Thoracic aorta (tissue), 2 donors: Measurements from ENCODE around the gene PRDM16. TPM values are rescaled to one million over a fixed set of nuclear protein-coding genes. Genes with fewer than 3 reads are reported as not detected.

ENCODE experiments used
- ATAC-seq: fragments of 150-250 bp; one replicate; pipeline ENCODE4 v1.8.0; 2017; ENCODE audit warnings: low read depth; ENCODE audit not compliant: insufficient number of reproducible peaks, low FRiP score
- DNase-seq: peaks from one replicate; pipeline ENCODE4 v3.0.0-alpha.2; 2020; ENCODE audit warnings: low spot score
- H3K27ac ChIP-seq, 2 donors: fragments of 200-600 bp; sonication (generic); 1 replicate in 1 of 2; 2 replicates in 1 of 2; pipeline ENCODE4 v1.5.1; 2016; ENCODE audit warnings: mild to moderate bottlenecking in 2 of 2, moderate library complexity in 2 of 2
- H3K27me3 ChIP-seq: fragments of 200-600 bp; sonication (generic); replicated peaks from 2 replicates; pipeline ENCODE4 v1.6.0; 2016; ENCODE audit warnings: mild to moderate bottlenecking; ENCODE audit not compliant: insufficient read depth
- H3K36me3 ChIP-seq: fragments of 200-600 bp; sonication (generic); one replicate; pipeline ENCODE4 v1.5.1; 2016
- H3K4me1 ChIP-seq, 2 donors: fragments of 200-600 bp; sonication (generic); 1 replicate in 1 of 2; 2 replicates in 1 of 2; pipeline versions ENCODE4 v1.5.1 to v1.6.0; 2016; ENCODE audit warnings: low read depth in 2 of 2, mild to moderate bottlenecking in 1 of 2; ENCODE audit not compliant: control insufficient read depth in 1 of 2
- H3K4me3 ChIP-seq: fragments of 200-600 bp; sonication (generic); 2 replicates; pipeline ENCODE4 v1.5.1; 2016; ENCODE audit warnings: mild to moderate bottlenecking
- H3K9me3 ChIP-seq: fragments of 200-600 bp; sonication (generic); 2 replicates; pipeline ENCODE4 v1.5.1; 2016
- CTCF ChIP-seq: fragments of 200-600 bp; sonication (generic); IDR thresholded peaks from one replicate; pipeline ENCODE4 v1.5.1; 2019; ENCODE audit warnings: antibody characterized with exemption
- total RNA-seq, 2 donors: library from RNA; depleted of rRNA; stranded (reverse); fragments of >200 nt; gene quantifications; one replicate each; pipeline versions ENCODE4 v1.1.0 to v1.2.3, GENCODE V29; 2016

Gene PRDM16
- total RNA-seq, 2 donors from 2014 or later, result 68.9 to 85.4 TPM

- Histone ChIP-seq H3K9me3 (peaks cover 8% of the 10 kb centered on the region), H3K4me1 (peaks cover 28 to 49% of the 10 kb centered on the region in 2 donors), H3K27ac (peak overlapping the region in 1 of 2 donors; percentile 23), H3K27me3 (no peaks in the 10 kb centered on the region), H3K36me3 (peaks cover 43% of the 10 kb centered on the region), H3K4me3 (no peak overlapping the region)
- DNase-seq (no peak), ATAC-seq (no peak)
- no peak for TF ChIP-seq CTCF
Observed at GRCh38 chr1:3419415-3420204, 350.6 kb downstream of the PRDM16 start.

DNA sequence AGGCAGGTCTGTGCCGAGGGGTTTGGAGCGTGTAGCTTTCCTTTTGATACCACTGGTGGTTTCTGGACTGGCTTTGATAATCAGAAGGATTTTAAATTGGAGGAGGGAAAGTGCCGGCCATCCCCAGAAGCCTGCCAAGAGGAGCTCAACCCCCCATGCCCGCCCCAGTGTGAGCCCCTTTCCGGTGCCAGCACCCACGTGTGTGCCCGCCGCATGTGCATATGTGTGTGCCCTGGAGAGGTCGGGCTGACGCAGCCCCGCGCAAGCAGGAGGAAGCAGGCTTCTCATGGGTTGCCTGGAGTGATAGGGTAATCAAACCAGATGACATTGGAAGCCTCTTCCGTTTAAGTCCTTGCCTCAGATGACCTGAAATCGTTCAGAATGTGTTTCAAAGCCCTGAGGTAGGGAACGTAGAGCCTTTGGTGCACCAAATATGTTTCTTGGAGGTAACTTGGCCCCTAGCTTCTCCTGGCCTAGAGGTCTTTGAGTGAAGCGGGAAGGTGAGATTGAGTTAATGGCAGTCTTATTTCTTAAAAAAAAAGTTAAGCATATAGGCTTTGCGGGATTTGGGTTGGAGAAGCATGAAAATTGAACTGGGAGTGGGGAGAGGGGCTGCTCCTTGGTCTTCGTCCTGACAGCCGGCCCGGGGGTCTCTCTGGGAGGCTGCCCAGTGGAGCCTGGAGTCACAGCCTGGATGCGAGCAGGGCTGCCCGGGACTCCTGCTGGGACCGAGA, 351.4 kb downstream of the PRDM16 start:
- TF ChIP-seq CTCF, result no peak
- peaks cover 8% of the 10 kb centered on the region for H3K9me3 ChIP-seq
- peaks cover 28 to 52% of the 10 kb centered on the region in 2 donors for H3K4me1 ChIP-seq
- no peak for DNase-seq
- H3K4me3 ChIP-seq, result no peak overlapping the region
- peak overlapping the region in 1 of 2 donors; percentile 23 for H3K27ac ChIP-seq
- peaks cover 45% of the 10 kb centered on the region for H3K36me3 ChIP-seq
- no peaks in the 10 kb centered on the region for H3K27me3 ChIP-seq
- no peak for ATAC-seq

DNA sequence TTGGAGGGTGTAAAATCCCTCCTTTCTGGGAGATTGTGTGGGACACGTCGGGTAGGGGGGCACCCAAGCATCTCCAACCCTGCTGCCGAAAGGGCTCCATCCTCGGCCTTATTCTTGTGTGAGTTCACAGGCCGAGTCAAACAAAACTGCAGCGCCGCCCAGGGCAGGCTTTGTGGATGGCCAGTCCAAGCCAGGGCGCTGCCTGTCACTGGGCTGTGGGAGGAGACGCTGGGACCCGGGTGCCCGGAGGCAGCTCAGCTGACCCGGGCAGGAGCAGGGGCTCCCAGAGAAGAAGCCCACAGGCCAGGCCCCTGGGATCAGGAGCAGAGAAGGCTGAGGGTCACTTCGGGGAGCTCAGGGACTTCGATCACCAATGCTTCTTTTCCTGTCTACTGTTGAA, 353.6 kb downstream of the PRDM16 start:
- Histone ChIP-seq H3K27ac (peak overlapping the region; percentile 73 to 85), H3K4me3 (peak overlapping the region; percentile 14), H3K4me1 (peaks cover 28 to 52% of the 10 kb centered on the region in 2 donors), H3K36me3 (peaks cover 51% of the 10 kb centered on the region), H3K9me3 (no peaks in the 10 kb centered on the region), H3K27me3 (no peaks in the 10 kb centered on the region)
- DNase-seq, result no peak
- no peak for TF ChIP-seq CTCF
- ATAC-seq, result no peak

- no peak for TF ChIP-seq CTCF
- peaks cover 51% of the 10 kb centered on the region for H3K36me3 ChIP-seq
- H3K4me1 ChIP-seq, result peaks cover 28 to 52% of the 10 kb centered on the region in 2 donors
- ATAC-seq (peak; percentile 46), DNase-seq (peak; percentile 51)
- peak overlapping the region; percentile 73 to 85 for H3K27ac ChIP-seq
- peak overlapping the region; percentile 14 for H3K4me3 ChIP-seq
- H3K9me3 ChIP-seq, result no peaks in the 10 kb centered on the region
- H3K27me3 ChIP-seq, result no peaks in the 10 kb centered on the region
Observed at GRCh38 chr1:3423245-3423829, 354.3 kb downstream of the PRDM16 start.
